ENCODE measurements around the gene PREB.

DNA sequence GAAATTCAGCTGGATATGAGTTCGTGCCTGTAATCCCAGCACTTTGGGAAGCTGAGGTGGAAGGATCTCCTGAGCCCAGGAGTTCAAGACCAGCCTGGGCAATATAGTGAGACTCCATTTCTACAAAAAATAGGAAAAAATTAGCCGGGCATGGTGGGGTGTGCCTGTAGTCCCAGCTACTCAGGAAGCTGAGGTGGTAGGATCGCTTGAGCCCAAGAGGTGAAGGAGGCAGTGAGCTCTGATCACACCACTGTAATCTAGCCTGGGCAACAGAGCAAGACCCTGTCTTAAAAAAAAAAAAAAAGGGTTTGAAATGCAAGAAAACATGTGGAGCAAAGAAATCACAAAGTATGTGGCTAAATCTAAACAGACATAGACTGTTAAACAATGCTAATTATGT is 25.4 kb downstream of the PREB start:
- TF ChIP-seq, protein P1, sequence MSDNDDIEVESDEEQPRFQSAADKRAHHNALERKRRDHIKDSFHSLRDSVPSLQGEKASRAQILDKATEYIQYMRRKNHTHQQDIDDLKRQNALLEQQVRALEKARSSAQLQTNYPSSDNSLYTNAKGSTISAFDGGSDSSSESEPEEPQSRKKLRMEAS (IDR thresholded peaks at IDR 0.05; ENCODE audit: insufficient read depth, insufficient read length), result no peak
- TF ChIP-seq, protein P2, sequence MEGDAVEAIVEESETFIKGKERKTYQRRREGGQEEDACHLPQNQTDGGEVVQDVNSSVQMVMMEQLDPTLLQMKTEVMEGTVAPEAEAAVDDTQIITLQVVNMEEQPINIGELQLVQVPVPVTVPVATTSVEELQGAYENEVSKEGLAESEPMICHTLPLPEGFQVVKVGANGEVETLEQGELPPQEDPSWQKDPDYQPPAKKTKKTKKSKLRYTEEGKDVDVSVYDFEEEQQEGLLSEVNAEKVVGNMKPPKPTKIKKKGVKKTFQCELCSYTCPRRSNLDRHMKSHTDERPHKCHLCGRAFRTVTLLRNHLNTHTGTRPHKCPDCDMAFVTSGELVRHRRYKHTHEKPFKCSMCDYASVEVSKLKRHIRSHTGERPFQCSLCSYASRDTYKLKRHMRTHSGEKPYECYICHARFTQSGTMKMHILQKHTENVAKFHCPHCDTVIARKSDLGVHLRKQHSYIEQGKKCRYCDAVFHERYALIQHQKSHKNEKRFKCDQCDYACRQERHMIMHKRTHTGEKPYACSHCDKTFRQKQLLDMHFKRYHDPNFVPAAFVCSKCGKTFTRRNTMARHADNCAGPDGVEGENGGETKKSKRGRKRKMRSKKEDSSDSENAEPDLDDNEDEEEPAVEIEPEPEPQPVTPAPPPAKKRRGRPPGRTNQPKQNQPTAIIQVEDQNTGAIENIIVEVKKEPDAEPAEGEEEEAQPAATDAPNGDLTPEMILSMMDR (IDR thresholded peaks at IDR 0.05; ENCODE audit: extremely low read depth in 1 of 2, insufficient read depth in 1 of 2, low read depth in 1 of 2, low read length in 2 of 2), result no peak
- TF ChIP-seq POLR2A (IDR thresholded peaks at IDR 0.05; ENCODE audit: low read depth, low read length) (no peak), EZH2 (IDR thresholded peaks at IDR 0.05; ENCODE audit: borderline replicate concordance, low read depth, low read length, severe bottlenecking) (no peak), FOS (IDR thresholded peaks at IDR 0.05; ENCODE audit: borderline replicate concordance, insufficient read depth, low read length) (no peak), MYC (IDR thresholded peaks at IDR 0.05; ENCODE audit: low read depth, low read length) (no peak), POLR2AphosphoS5 (IDR thresholded peaks at IDR 0.05; ENCODE audit: insufficient read depth, low read depth, low read length) (no peak), GATA2 (IDR thresholded peaks at IDR 0.05; ENCODE audit: insufficient read depth, insufficient read length, low read depth, low read length) (no peak)
